NCI-H1092 treated with DMSO at 0.1 percent for 48 hours (cell line): ENCODE measurements around the gene TH.
A peak's percentile ranks its signal among the peaks of the same experiment; 100 is the strongest.

ENCODE experiments used
- DNase-seq: peaks from one replicate; lab custom pipeline; 2025; lab: John Stamatoyannopoulos, UW

Gene TH

GRCh38 chr11:2171591-2172003, at the start of gene TH:
Gene TH, minus strand, starts transcription at chr11:2171815. Its CDS starts 29 bp downstream, at chr11:2171786.
- no peak for DNase-seq

DNA sequence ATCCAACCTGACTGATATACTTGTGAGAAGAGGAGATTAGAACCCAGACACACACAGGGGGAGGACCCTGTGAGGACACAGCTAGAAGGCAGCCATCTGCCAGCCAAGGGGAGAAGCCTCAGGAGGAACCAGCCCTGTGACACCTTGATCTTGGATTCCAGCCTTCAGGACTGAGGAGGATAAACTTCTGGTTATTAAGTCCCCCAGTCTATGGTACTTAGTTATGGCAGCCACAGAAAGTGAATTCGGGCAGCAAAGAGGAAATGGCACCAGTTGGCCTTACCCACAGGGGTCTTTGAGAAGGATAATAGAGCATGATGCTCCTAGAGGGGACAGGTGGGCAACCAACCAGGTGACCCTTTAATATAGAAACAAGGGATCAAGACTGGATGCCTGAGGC, 49.4 kb upstream of the TH start:
- DNase-seq, result no peak

DNA sequence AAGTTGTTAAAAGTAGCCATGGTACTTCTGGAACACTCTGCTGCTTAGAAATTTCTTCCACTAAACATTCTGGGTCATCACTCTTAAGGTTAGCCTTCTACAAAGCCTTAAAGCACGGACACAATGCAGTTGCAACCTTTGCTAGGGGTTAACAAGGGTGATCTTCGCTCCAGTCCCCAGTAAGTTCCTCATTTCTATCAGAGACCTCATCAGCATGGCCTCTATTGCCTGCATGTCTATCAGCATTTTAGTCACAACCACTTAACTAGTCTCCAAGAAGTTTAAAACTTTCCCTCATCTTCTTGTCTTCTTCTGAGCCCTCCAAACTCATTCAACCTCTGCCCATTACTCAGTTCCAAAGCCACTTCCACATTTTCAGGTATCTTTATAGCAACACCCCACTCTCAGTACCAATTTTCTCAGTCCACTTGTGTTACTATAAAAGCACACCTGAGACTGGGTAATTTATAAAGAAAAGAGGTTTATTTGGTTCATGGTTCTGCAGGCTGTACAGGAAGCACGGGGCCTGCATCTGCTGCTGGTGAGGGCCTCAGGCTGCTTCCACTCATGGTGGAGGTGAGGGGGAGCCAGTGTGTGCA, 48.7 kb upstream of the TH start:
- no peak for DNase-seq

- no peak for DNase-seq
Measured at GRCh38 chr11:2219318-2220017, 47.9 kb upstream of the TH start.

GRCh38 chr11:2218031-2218633, 46.5 kb upstream of the TH start:
- no peak for DNase-seq

GRCh38 chr11:2217211-2218030, 45.8 kb upstream of the TH start:
- no peak for DNase-seq

DNA sequence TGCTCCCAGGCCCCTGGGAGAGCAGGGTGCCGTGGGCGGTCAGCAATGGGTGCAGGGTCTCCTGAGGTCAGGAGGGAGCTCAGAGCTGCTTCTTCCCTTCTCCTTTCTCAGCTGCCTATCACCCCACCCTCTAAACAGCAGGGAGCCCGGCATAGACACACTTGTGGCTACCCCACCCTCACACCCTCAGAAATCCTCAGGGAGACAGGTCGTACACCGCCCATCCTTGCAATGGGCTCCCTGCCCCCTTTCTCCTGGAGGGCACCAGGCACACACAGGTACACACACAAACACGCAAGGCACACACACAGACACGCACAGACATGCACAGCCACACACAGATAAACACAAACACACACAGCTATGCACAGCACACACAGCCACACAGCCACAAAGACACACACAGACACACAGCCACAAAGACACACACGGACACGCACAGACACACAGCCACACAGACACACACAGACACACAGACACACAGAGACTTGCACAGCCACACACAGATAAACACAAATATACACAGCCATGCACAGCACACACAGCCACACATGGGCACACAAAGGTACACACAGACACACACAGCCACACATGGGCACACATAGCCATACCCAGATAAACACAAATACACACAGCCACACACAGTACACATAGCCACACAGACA, 44.9 kb upstream of the TH start:
- DNase-seq, result no peak

DNA sequence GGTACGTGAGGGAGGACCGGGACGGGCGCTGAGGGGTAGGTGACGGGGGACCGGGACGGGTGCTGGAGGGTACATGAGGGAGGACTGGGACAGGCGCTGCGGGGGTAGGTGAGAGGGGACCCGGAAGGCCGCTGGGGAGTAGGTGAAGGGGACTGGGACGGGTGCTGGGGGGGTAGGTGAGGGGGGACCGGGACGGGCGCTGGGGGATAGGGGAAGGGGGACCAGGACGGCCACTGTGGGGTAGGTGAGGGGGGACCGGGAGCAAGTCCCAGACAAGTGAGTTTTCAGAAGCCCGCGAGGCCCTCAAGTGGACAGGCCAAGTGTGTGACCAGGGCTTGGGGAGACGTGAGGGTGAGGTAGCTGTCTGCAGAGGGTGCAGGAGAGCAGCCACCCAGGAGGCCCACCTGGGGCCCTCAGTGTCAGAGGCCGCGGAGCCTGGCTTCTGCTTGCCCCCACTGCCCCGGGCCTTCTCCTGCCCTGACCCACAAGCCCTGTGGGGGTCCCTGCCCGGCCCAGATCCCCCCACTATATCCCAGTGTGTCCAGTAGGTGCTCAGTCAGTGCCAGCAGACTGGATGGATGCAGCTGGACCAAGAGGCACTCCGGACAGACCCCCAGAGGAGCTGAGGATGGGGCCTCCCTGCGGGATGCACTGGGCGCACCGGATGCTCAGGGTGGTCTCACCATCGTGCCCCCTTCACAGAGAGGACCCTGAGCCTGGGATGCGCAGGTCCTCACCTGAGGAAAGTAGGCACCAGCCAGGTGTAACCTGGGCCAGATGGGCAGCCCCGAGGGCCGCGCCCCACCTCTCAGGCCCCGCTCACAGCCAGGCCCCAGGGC, 44.2 kb upstream of the TH start:
- no peak for DNase-seq

GRCh38 chr11:2215230-2215560, 43.6 kb upstream of the TH start:
- no peak for DNase-seq

DNA sequence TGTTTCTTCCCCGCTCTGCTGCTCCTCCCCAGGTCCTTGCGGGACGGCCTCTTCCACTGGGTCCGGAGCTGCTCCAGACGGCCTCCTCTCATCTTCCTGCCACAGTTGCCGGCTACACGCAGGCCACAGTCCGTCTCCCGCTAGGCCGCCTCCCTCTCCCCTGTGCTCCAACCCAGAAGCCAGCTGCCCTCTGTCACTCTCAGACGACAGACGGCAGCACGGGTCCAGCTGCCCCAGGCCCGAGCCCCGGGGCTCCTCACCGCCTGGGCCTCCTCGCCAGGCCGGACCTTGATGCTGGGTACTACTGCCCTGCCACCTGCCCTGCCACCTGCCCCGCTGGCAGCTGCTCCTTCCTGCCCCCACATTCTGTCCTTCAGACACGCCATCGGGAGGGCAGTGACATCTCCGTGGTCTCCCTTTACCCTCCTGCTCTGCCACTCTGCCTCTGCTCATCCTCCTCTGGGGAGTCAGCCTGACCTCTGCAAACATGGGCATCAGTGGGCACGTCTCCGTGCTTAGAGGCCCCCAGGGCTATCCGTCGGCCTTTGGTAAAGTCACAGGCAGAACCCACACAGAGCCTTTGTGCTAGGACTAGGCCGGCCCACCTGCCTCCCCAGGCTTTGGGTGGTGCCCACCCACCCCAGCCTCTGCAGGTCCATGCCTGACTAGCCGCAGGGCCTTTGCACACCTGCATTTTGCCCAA, 43.1 kb upstream of the TH start:
- DNase-seq, result no peak

DNA sequence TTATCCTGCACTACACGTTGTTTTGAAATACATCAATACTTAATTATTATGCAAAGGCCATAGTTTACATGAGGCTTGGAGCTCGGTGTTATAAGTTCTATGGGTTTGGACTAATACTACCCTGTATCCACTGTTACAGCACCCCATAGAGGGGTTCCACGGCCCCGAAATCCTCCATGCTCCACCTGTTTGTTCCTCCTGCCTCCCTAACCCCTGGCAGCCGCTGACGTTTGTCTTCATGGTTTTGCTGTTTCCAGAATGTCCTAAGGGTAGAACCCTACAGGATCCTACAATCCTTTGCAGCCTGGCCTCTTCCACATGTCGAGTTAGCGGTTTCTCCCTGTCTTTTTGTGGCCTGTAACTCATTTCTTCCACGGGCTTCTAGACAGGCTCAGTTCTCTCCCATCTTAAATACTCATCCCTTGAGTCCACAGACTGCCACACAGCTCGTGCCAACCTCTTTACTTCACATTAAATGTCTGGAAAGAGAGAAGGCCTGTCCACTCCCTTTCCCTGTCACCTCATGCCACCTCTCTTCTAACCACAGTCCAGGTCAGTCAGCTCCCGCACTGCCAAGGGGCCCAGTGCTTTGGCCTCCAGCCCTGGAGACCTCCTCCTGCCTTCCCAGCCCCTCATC, 42.4 kb upstream of the TH start:
- DNase-seq, result no peak

DNA sequence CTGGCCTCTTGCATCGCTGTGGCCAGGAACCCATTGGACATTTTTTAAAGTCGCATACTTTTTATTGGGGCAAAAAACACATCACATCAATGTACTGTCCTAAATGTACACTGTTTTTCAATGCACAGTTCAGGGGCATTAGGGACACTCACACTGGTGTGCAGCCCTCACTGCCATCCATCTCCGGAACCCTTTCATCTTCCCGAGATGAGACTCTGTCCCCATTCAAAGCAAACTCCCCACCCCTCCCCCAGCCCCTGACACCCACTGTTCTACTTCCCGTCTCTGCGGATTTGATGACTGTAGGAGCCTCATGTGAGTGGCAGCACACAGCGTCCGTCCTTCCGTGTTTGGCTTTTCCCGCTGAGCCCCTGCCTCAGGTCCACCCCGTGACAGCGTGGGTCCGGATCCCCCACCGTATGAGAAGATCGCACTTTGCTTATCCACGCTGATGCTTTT, 41.8 kb upstream of the TH start:
- no peak for DNase-seq

DNA sequence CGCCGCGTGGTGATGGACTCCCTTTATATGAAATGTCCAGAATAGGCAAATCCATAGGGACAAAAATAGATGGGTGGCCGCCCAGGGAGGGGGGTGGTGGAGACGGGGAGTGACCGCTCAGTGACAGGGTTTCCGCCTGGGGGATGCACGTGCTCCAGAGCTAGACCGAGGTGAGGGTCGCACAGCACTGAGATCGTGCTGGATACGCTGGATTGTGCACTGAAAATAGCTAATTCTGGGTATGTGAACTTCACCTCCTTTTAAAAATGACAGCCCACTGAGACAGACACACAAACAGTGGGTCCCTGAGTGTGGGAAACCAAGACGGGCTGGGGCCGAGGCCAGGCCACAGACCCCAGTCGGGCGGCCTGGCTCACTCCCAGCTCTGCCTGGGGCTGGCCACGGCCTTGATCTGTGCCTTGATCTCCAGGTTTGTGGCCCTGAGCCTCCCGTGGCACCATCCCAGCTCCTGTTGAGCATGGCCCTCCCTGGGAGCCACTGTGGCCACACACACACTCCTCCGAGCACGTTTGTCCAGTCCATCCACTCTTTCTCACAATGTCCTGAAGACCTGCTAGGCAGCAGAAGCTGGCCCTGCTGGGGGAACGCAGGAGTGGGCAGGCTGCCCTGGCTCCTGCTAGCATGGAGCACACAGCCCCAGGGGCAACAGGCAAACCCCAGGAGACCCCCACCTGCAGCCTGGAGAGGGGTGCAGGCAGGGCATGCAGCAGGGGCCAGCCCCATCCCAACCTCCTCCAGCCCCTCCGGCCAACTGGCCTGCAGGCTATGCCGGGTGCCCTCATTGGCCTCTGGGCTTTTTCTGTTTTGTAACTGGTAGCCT, 41.0 kb upstream of the TH start:
- DNase-seq, result no peak

GRCh38 chr11:2211113-2211971, 39.7 kb upstream of the TH start:
- peak; percentile 99 for DNase-seq

DNA sequence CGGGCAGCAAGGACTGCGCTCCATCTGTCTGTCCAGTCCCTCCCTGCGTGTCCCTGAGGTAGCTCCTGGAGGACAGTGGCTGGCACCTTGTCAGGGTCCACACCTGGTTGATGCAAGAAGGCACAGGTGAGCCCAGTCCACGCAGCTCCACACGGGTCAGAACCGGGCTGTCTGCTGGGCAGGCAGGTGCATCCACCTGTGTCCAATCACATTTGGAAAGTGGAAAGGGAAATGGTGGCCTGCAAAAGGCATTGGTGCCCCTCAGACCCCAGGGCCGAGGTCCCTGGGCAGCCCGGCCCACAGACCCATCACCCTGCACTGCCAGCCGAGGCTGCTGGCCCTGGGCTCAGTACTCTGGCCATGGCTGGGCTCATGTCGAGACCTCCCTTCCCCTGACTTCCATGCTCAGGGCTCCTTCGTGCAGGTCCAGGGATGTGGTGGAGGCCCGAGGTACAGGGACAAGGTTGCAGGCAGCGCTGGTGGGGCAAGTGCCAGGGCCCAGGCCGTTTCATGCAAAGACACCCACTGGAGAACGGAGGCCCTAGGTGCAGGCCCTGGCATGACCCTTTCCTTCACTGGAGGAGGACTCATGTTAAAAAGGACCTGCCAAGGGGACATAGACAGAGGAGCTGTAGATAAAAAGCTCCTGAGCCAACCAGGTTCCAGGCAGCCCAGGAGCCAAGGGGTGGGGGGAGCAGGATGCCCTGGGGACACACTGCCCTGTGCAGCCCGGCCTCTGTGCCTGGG, 38.9 kb upstream of the TH start:
- DNase-seq, result no peak

GRCh38 chr11:2209900-2210321, 38.3 kb upstream of the TH start:
- no peak for DNase-seq

DNA sequence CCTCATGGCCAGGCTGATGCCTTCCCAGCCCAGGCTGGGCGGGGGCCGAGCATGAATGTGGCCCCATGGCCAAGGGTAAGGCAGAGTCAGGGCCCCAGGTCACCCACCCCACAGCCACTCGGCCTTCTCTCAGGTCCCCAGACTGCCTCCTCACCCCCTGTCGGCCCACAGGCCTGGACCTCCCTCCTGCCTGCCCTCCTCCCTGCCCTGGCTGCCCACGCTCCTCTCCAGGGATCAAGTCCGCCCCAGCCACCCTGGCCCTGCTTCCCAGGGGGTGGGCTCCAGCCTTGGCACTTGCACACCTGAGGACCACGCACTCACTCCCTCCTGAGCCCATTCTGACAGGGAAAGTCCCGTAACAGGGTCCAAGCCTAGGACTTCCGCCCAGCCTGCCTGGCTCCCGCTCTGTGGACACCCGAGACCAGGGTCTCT, 37.8 kb upstream of the TH start:
- no peak for DNase-seq
